HG02588 (cell line): ENCODE data around the gene AP1G1.
A peak's percentile ranks its signal among the peaks of the same experiment; 100 is the strongest.
"Not testable (repeated sequence)": the region's sequence is repeated elsewhere in the genome, so short reads cannot be mapped to it uniquely, and the experiment has no call there.

ENCODE experiments used
- ATAC-seq: cut with Tn5 transposase; IDR thresholded peaks from one replicate; pipeline ENCODE4 v1.9.1; 2021; ENCODE audit warnings: mild to moderate bottlenecking, moderate library complexity; ENCODE audit not compliant: unreplicated experiment

The AP1G1 gene

GRCh38 chr16:71810155-71810530, 1.5 kb upstream of the AP1G1 start:
- not testable (repeated sequence) for ATAC-seq

GRCh38 chr16:71807905-71808592, 585 bp downstream of the AP1G1 start:
- peak; percentile 44 for ATAC-seq

DNA sequence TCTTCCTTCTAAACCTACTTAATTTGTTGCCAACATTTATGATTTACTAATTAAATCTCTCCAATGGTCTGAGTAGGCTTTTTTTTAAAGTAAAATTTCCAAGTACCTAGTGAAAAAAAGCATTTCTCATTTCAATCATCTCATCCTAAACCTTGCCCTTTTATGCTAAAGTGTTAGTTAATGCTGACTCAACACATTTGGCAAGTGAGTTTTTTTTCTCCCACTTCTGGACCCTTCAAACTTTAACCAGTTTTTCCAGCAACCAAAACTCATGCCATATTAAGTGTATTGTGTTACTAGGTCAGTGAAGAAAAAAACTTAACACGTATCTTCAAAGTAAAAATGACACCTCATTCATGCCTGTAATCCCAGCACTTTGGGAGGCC, 5.3 kb downstream of the AP1G1 start:
- no peak for ATAC-seq

DNA sequence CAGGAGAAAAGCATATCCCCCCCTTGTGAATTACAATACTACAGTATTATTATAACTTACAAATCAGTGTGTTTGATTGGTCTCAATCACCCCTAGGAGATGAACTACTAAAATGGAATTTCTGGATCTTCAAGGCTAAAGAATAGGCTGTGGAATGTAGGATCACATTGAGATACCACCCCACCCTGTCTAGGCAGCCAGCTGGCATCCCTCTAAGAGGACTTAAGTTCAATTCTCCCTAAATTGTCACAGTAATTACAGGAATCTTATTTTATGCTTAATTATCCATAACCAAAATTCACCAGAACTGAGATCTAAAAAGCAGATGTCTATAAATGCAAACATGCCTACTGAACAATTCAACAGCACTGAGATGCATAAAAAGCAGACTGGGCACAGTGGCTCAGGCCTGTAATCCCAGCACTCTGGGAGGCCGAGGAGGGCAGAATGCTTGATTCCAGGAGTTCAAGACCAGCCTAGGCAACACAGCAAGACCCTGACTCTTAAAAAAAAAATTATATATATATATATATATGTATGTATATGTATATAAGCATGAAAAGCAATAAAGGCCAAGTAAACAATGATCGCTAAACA, 12.0 kb downstream of the AP1G1 start:
- no peak for ATAC-seq

DNA sequence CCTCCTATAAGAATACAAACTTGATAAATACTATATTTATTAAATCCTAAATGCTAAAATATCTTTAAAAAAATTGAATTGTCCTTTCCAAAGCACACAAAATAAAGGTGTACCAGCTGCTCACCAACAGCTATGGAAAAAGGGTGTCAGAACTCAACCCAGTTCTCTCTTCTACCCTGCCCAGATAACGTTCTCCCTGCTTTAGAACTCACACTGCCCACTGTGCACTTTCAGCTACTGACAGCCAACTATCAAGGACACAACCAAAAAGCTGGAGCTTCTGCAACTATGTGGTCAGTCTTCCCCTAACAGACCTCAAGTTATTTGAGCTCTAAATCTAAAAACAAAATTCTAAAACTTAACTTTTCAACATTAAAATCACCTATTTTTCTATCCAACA, 13.7 kb downstream of the AP1G1 start:
- ATAC-seq: no peak

GRCh38 chr16:71794018-71794417, 14.6 kb downstream of the AP1G1 start:
- ATAC-seq: no peak

DNA sequence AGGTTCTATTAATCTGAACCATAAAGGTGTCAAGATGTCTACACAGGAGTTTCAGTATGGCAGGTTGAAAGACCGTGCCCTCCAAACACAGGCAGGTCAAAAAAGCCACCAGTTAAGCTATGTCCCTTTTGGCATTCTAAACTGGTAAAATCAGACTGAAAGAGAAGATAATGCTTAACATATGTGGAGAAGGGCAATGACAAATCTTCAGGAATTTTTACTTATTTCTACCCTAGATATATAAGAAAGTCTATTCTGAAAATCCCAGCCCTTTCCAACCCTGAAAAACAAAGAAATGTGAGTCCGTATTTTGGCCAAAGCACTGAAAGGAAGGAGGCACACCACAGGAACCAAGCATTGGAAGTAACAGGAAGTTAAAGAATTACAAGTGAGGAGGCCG, 16.5 kb downstream of the AP1G1 start:
- no peak for ATAC-seq

- not testable (repeated sequence) for ATAC-seq
Observed at GRCh38 chr16:71790329-71790728, 18.3 kb downstream of the AP1G1 start.

GRCh38 chr16:71789136-71789535, 19.5 kb downstream of the AP1G1 start:
- no peak for ATAC-seq

GRCh38 chr16:71788578-71788977, 20.1 kb downstream of the AP1G1 start:
- ATAC-seq: no peak

- ATAC-seq: not testable (repeated sequence)
Observed at GRCh38 chr16:71785143-71785542, 23.5 kb downstream of the AP1G1 start.

- no peak for ATAC-seq
Observed at GRCh38 chr16:71784093-71784492, 24.5 kb downstream of the AP1G1 start.

DNA sequence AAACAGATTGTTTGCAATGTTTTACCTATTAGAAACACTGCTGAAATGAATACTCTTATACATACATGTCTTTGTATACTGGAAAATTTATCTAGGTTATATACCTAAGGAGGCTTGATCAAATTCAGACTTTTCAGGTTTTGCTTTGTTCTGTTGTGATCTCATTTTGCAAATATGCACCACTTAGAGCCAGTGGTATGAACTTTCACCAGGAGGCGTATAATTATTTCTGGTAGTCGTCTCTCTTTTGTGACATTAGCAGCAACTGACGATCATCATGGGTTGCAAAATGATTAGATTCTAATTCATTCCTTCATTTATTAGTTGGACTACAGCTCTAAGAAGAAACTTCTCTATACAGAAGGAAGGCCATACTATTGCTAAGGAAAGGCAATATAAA, 26.9 kb downstream of the AP1G1 start:
- no peak for ATAC-seq

GRCh38 chr16:71780521-71781089, 28.0 kb downstream of the AP1G1 start:
- ATAC-seq: no peak

DNA sequence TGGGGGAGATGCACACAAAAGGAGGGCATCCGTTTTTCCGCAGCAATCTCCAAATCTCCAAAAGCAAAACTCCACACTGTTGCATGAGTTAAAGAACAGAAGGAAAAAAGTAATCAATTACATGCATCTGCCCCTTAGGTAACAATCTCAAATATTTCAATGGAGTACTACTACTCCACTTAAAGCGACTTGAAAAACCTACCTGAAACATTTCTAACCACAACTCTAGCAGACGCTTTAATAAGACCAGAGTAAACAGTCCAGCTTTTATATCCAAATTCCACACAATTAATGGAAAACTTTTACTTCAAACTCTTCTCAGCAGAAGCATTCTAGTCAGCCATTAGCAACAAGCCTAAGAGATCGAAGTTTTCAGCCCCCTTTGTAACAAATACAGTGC, 29.9 kb downstream of the AP1G1 start:
- no peak for ATAC-seq

DNA sequence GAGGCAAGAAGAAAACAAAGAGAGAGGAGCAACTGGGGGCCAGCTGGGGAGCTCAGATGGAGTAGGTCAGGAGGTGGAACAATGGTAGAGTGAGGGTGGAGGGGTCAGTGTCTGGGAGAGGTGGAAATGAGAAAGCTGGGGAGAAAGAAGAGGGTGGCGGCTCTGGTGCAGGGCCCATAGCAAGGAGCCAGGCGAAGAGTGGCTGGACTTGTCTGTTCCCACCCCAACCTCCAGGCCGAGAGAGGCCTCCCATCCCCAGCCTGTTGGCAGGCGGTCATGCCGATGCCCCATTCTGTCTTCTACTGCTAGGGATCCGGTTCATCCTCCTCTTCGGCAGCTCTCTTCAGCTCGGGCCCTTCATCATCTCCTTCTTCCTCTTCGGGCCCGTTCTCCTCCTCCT, 31.3 kb downstream of the AP1G1 start:
- no peak for ATAC-seq

GRCh38 chr16:71775949-71776348, 32.7 kb downstream of the AP1G1 start:
- no peak for ATAC-seq

DNA sequence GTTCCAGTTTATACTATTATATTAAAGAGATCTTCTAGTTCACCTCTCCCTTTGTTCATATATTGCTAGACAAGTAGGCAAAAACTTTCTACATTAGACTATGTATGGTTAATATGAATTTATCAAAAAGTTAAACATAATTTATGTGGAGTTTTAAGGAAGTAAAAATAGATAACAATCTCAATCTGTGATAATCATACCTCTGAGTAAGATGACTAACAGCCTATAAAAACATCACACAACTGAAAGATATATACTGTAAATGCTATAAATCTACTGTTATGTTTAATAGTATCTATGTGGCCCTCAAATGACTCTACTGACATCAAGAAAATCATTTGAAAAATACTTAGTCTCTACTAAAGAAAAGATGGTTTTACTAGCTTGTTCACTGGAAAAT, 37.1 kb downstream of the AP1G1 start:
- ATAC-seq: no peak

DNA sequence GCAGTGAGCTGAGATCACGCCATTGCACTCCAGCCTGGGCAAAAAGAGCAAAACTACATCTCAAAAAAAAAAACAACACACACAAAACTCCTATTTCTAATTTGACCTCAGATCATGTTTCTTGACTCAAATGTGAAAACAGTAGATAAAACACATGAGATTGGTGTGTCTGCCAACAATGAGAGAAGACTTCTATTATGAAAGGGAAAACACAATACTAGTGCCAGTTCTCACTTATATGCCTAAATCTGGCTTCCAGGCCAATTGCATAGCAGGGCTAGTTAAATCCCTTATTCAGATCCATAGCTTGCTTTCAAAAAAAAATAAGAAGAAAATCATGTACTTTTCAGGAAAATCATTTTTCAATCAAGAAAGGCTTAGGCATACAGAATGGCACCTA, 39.4 kb downstream of the AP1G1 start:
- ATAC-seq: no peak

- no peak for ATAC-seq
Observed at GRCh38 chr16:71767060-71767900, 41.4 kb downstream of the AP1G1 start.

- ATAC-seq: no peak
Observed at GRCh38 chr16:71762186-71762585, 46.4 kb downstream of the AP1G1 start.

GRCh38 chr16:71761097-71761496, 47.5 kb downstream of the AP1G1 start:
- ATAC-seq: no peak
